ENCODE results near the gene ACTR3.

The ACTR3 gene

GRCh38 chr2:113966171-113966570 lies 76.3 kb downstream of the ACTR3 start:
- no peak for DNase-seq (ENCODE audit: low spot score)

- DNase-seq (ENCODE audit: low spot score) = no peak
These were observed 76.9 kb downstream of the ACTR3 start for GRCh38 chr2:113966832-113967231.

- no peak for DNase-seq (ENCODE audit: low spot score)
These were observed 77.4 kb downstream of the ACTR3 start for GRCh38 chr2:113967272-113967671.

GRCh38 chr2:113972766-113973165 lies 82.9 kb downstream of the ACTR3 start:
- DNase-seq (ENCODE audit: low spot score) = no peak

GRCh38 chr2:113973810-113974209 lies 83.9 kb downstream of the ACTR3 start:
- no peak for DNase-seq (ENCODE audit: low spot score)

GRCh38 chr2:113974727-113975126 lies 84.8 kb downstream of the ACTR3 start:
- DNase-seq (ENCODE audit: low spot score) = peak; percentile 48

GRCh38 chr2:113976277-113976928 lies 86.5 kb downstream of the ACTR3 start:
- DNase-seq (ENCODE audit: low spot score) = no peak

GRCh38 chr2:113977060-113977659 lies 87.3 kb downstream of the ACTR3 start:
- no peak for DNase-seq (ENCODE audit: low spot score)

GRCh38 chr2:113977660-113978523 lies 88.0 kb downstream of the ACTR3 start:
- DNase-seq (ENCODE audit: low spot score) = no peak

- DNase-seq (ENCODE audit: low spot score) = no peak
These were observed 88.8 kb downstream of the ACTR3 start for GRCh38 chr2:113978524-113979190.

GRCh38 chr2:113979191-113980128 lies 89.6 kb downstream of the ACTR3 start:
- DNase-seq (ENCODE audit: low spot score) = no peak

- no peak for DNase-seq (ENCODE audit: low spot score)
These were observed 91.1 kb downstream of the ACTR3 start for GRCh38 chr2:113980946-113981345.

GRCh38 chr2:113981404-113982134 lies 91.7 kb downstream of the ACTR3 start:
- no peak for DNase-seq (ENCODE audit: low spot score)

- no peak for DNase-seq (ENCODE audit: low spot score)
These were observed 95.9 kb downstream of the ACTR3 start for GRCh38 chr2:113985554-113986397.

- no peak for DNase-seq (ENCODE audit: low spot score)
These were observed 96.9 kb downstream of the ACTR3 start for GRCh38 chr2:113986762-113987290.

- no peak for DNase-seq (ENCODE audit: low spot score)
These were observed 102.2 kb downstream of the ACTR3 start for GRCh38 chr2:113992090-113992489.

GRCh38 chr2:113996671-113997594 lies 107.0 kb downstream of the ACTR3 start:
- DNase-seq (ENCODE audit: low spot score) = no peak

- DNase-seq (ENCODE audit: low spot score) = no peak
These were observed 111.3 kb downstream of the ACTR3 start for GRCh38 chr2:114001152-114001551.

All from D341Med (cell line).